HEK293T (cell line): ENCODE results near the gene GRB7.

Source experiments
- CTCF ChIA-PET: fragments of 350-600 bp; formaldehyde crosslinking; extraction: SDS; loops from one replicate; lab custom pipeline; 2021; ENCODE audit warnings: antibody characterized with exemption, inconsistent platforms; lab: Yijun Ruan, JAX
- POLR2A ChIA-PET: fragments of 350-600 bp; formaldehyde crosslinking; extraction: SDS; loops from one replicate; lab custom pipeline; 2020; ENCODE audit warnings: antibody characterized with exemption, inconsistent platforms; lab: Yijun Ruan, JAX
- DNase-seq: peaks from one replicate; pipeline ENCODE4 v3.0.0; 2012; ENCODE audit warnings: mixed read lengths; ENCODE audit errors: extremely low spot score
- ARNT ChIP-seq: fragments of 450-650 bp; IDR thresholded peaks from 2 replicates; pipeline ENCODE4 v1.6.1; 2017; ENCODE audit warnings: mild to moderate bottlenecking
- BHLHE40 ChIP-seq: fragments of 450-650 bp; IDR thresholded peaks from 2 replicates; pipeline ENCODE4 v1.6.1; 2016; ENCODE audit warnings: mild to moderate bottlenecking, moderate library complexity, borderline replicate concordance
- CTBP1 ChIP-seq: fragments of 450-650 bp; IDR thresholded peaks from 2 replicates; pipeline ENCODE4 v1.6.1; 2016; ENCODE audit warnings: borderline replicate concordance
- ELF4 ChIP-seq: fragments of 450-650 bp; IDR thresholded peaks from 2 replicates; pipeline ENCODE4 v1.6.1; 2017; ENCODE audit warnings: antibody characterized with exemption
- FOXA1 ChIP-seq: fragments of 450-650 bp; IDR thresholded peaks from 2 replicates; pipeline ENCODE4 v1.6.1; 2016; ENCODE audit warnings: mild to moderate bottlenecking
- FOXK2 ChIP-seq: fragments of 450-650 bp; IDR thresholded peaks from 2 replicates; pipeline ENCODE4 v1.6.1; 2016; ENCODE audit warnings: mild to moderate bottlenecking
- FOXM1 ChIP-seq: fragments of 450-650 bp; IDR thresholded peaks from 2 replicates; pipeline ENCODE4 v1.6.1; 2017; ENCODE audit warnings: mild to moderate bottlenecking, borderline replicate concordance
- HDGF ChIP-seq: fragments of 450-650 bp; IDR thresholded peaks from 2 replicates; pipeline ENCODE4 v1.6.1; 2017; ENCODE audit warnings: antibody characterized with exemption, borderline replicate concordance
- L3MBTL2 ChIP-seq: fragments of 450-650 bp; conservative IDR thresholded peaks from 2 replicates; pipeline ENCODE4 v1.6.1; 2016; ENCODE audit warnings: mild to moderate bottlenecking
- LEF1 ChIP-seq: fragments of 450-650 bp; IDR thresholded peaks from 2 replicates; pipeline ENCODE4 v1.6.1; 2017; ENCODE audit warnings: mild to moderate bottlenecking, borderline replicate concordance
- NFRKB ChIP-seq: fragments of 450-650 bp; IDR thresholded peaks from 2 replicates; pipeline ENCODE4 v1.6.1; 2016; ENCODE audit warnings: mild to moderate bottlenecking, moderate library complexity
- SP1 ChIP-seq: fragments of 450-650 bp; IDR thresholded peaks from 2 replicates; pipeline ENCODE4 v1.6.1; 2017
- SUZ12 ChIP-seq: fragments of 450-650 bp; IDR thresholded peaks from 2 replicates; pipeline ENCODE4 v1.6.1; 2016; ENCODE audit warnings: mild to moderate bottlenecking
- TARDBP ChIP-seq: fragments of 450-650 bp; IDR thresholded peaks from 2 replicates; pipeline ENCODE4 v1.6.1; 2016
- ZNF384 ChIP-seq: fragments of 450-650 bp; IDR thresholded peaks from 2 replicates; pipeline ENCODE4 v1.6.1; 2016
- TF ChIP-seq, protein P1 (sequence below): fragments of 450-650 bp; IDR thresholded peaks from 2 replicates; pipeline ENCODE4 v1.6.1; 2016

The GRB7 gene

GRCh38 chr17:39738983-39739884, 1.5 kb downstream of the GRB7 start:
- CTCF ChIA-PET, result interaction anchor here (1.1 kb wide), 1 partner anchor 9 kb away, joined by 6 read pairs; the partner anchor contains the start of gene MIEN1

DNA sequence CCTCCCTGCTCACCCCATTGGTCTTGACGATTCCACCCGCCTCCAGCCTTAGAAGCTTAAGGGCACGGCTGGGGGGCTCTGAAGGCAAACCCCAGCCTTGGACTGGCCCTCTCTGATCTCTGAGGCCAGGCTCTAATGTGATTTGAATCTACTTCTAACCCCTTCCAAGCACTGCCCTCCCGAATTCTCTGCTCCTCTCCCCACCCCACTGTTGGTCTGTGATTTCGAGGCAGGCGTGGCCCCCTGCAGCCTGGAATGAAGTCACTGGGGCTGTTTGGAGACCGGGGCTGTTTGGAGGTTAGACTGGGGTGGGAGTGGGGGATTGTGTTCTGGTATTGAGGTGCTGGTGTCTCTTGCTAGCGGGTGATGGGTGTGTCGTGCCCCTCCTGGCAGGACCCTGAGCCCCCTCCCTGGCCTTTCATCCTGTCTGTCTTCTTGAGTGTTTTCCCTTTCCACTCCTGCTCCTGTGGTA, 2.2 kb downstream of the GRB7 start:
- TF ChIP-seq ZNF384, result no peak
- POLR2A ChIA-PET, result interaction anchor here (0.7 kb wide), 1 partner anchor 10 kb away, joined by 3 read pairs; no protein-coding TSS in a partner anchor
- no peak for DNase-seq
- CTCF ChIA-PET, result interaction anchor here (1.1 kb wide), 1 partner anchor 10 kb away, joined by 6 read pairs; the partner anchor contains the start of gene MIEN1

More at GRCh38 chr17:39738983-39739884, 1.5 kb downstream of the GRB7 start:
- DNase-seq, result no peak
- TF ChIP-seq ELF4, result no peak
- no peak for TF ChIP-seq CTBP1
- TF ChIP-seq SUZ12, result no peak
- no peak for TF ChIP-seq FOXA1
- no peak for TF ChIP-seq BHLHE40
- TF ChIP-seq ARNT, result no peak
- no peak for TF ChIP-seq TARDBP
- no peak for TF ChIP-seq LEF1
- TF ChIP-seq L3MBTL2, result no peak
- TF ChIP-seq NFRKB, result no peak
- no peak for TF ChIP-seq ZNF384
- TF ChIP-seq, protein P1, sequence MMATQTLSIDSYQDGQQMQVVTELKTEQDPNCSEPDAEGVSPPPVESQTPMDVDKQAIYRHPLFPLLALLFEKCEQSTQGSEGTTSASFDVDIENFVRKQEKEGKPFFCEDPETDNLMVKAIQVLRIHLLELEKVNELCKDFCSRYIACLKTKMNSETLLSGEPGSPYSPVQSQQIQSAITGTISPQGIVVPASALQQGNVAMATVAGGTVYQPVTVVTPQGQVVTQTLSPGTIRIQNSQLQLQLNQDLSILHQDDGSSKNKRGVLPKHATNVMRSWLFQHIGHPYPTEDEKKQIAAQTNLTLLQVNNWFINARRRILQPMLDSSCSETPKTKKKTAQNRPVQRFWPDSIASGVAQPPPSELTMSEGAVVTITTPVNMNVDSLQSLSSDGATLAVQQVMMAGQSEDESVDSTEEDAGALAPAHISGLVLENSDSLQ, result no peak
- no peak for TF ChIP-seq HDGF
- TF ChIP-seq FOXM1, result no peak
- TF ChIP-seq SP1, result no peak
- TF ChIP-seq FOXK2, result no peak
- POLR2A ChIA-PET, result interaction anchor here (0.7 kb wide), 1 partner anchor 10 kb away, joined by 3 read pairs; no protein-coding TSS in a partner anchor

GRCh38 chr17:39740357-39741111, 2.8 kb downstream of the GRB7 start:
- ChIA-PET CTCF (no interaction called here), POLR2A (interaction anchor here (0.7 kb wide), 1 partner anchor 12 kb away, joined by 3 read pairs; no protein-coding TSS in a partner anchor)
- no peak for DNase-seq
- TF ChIP-seq ELF4 (no peak), HDGF (no peak), SP1 (no peak), FOXK2 (no peak), NFRKB (no peak), CTBP1 (no peak), FOXM1 (no peak), TARDBP (no peak), ARNT (no peak), FOXA1 (no peak), SUZ12 (no peak), BHLHE40 (no peak), L3MBTL2 (no peak), LEF1 (no peak), ZNF384 (no peak)
- TF ChIP-seq, protein P1, result no peak

- TF ChIP-seq ARNT, result no peak
- no peak for TF ChIP-seq ZNF384
- no peak for TF ChIP-seq SP1
- no peak for TF ChIP-seq FOXK2
- TF ChIP-seq HDGF, result no peak
- no peak for TF ChIP-seq FOXA1
- no peak for TF ChIP-seq ELF4
- no peak for TF ChIP-seq BHLHE40
- no peak for TF ChIP-seq NFRKB
- no peak for TF ChIP-seq L3MBTL2
- TF ChIP-seq CTBP1, result no peak
- TF ChIP-seq, protein P1, result no peak
- no peak for TF ChIP-seq LEF1
- TF ChIP-seq FOXM1, result no peak
- no peak for DNase-seq
- POLR2A ChIA-PET, result no interaction called here
- CTCF ChIA-PET, result interaction anchor here (0.9 kb wide), 1 partner anchor 10 kb away, joined by 3 read pairs; no protein-coding TSS in a partner anchor
Observed at GRCh38 chr17:39742126-39742855, 4.6 kb downstream of the GRB7 start.
